HG02798 (cell line): ENCODE data around the gene DLX4.

Experiments
- ATAC-seq: cut with Tn5 transposase; IDR thresholded peaks from one replicate; pipeline ENCODE4 v1.9.1; 2021; ENCODE audit warnings: mild to moderate bottlenecking; ENCODE audit not compliant: unreplicated experiment, poor library complexity

Gene DLX4, protein sequence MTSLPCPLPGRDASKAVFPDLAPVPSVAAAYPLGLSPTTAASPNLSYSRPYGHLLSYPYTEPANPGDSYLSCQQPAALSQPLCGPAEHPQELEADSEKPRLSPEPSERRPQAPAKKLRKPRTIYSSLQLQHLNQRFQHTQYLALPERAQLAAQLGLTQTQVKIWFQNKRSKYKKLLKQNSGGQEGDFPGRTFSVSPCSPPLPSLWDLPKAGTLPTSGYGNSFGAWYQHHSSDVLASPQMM

DNA sequence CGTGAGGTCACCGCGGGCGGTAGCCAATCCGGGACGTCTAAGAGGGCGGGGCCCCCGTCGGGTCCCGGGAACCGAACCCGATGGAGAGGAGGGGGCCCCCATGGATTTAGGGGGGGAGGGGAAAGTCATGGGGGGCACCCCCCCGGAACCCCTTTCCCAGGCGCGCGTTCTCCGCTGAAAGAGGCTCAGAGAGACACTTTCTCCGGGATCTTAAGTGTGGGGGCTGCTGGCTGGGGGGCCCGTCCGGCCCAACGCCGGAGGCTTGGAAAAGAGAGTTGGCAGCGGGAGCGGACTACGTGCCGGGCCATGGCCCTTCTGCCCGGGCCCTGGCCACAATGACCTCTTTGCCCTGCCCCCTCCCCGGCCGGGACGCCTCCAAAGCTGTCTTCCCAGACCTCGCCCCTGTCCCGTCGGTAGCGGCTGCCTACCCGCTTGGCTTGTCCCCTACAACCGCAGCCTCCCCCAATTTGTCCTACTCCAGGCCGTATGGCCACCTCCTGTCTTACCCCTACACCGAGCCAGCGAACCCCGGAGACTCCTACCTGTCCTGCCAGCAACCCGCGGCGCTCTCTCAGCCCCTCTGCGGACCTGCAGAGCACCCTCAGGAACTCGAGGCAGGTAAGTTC lies at the start of gene DLX4:
TSS of gene DLX4 (plus strand) at position 57 of the 626 bp plus-strand sequence. CDS start at position 336, 279 bp downstream.
- no peak for ATAC-seq

DNA sequence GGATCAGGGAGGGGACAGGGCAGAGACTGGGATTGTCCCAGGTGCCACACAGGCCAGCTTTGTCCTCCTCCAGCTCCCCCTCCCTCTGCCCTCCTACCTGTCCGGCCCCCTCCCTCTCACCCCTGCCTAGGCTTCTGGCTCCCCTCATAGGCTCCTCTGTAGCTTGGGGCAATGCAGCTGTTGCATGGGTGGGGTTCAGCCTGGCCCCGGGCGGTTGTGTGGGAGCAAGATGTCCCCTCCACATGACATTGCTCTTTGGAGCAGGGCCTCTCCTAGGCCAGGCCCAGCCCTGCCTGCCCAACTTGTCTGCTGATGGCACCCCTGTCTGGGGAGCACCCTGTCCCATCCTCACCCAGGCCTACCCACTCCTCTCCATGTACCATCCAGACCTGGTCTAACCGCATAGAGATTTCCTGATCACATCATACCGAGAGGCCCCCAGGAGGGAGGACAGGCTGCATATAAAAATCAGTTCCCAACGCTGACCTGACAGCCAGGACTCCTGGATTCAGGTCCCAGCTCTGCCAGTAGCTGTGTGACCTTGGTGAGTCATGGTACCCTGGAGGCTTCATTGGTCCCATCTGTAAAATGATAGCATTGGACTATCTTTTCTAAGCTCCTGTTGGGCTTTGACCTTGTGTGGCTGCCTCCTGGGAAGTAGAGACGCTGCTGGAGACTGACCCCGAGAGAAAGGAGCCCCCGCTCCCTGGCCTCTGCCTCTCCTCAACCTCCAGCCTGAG lies 48.8 kb upstream of the DLX4 start:
- ATAC-seq: no peak

DNA sequence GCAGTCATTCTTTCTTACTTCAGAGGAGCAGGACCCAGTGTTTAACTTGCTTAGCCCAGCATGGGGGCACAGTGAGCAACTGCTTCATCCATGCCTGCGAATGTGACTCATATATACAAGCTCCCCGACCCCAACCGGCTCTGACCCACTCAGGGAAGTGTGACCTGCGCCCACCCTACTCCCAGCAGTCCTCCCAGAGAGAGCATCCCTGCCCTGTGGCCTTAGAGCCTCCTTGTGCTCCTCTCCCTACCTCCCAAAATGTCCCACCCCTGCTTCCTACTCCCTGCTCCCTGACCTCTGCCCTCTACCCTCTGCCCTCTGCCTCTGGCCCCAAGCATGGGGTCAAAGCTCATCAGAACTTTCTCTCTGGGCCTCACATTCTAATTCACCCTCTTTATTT lies 46.9 kb upstream of the DLX4 start:
- ATAC-seq: no peak

DNA sequence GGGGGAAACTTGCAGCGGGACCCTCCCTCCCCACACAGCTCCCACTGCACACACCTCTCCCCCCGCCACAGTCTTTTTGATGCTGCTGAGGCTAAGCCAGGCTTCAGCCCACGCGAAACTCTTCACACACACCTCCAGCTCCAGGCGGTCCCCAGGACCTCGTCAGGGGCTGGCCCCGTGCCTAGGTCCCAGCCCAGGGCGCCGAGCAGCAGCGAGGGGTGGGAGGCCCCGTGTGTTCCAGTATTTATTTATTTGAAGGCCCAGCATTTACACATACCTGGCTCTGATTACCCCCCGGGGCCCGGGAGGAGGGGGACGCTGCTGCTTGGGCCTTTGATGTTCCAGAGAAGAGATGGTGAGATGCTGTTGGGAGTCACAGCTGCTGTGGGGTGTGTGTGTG lies 44.9 kb upstream of the DLX4 start:
- ATAC-seq: no peak

DNA sequence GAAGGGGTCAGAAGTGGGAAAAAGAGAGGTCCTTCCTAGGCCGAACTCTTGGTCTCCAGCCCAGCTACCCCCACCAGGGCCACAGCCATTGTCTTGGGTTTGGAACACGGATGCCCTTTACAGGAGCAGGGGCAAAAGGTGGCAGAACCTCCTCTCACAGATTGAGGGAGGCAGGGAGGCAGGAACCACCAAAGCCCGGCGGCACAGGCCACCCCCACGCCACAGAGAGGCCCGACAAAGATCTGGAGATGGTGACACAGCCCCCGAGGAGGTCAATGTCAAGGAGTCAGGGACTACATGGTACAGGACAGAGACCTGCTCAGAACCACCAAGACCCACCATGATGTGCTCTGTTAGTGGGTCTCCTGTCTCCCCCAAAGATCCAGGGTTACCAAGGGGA lies 44.4 kb upstream of the DLX4 start:
- no peak for ATAC-seq

DNA sequence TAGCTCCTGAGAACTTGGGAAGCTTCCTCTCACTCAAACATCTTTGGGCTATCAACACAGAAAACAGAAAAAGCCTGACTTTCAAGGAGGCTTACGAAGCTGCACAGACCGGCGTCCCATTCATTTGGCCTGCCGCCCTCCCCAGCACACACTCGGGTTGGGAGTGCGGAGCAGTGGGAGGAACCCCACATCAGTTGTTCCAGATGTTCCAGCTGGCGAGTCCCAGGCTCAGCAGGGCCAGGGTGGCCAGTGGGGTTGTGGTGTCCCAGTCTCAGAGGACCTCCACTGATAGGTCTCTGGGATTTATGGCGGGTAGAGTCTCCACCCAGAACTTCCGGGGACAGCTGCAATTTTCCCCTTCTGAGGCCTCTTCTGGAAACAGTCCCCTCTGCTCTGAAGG lies 43.1 kb upstream of the DLX4 start:
- ATAC-seq: no peak

DNA sequence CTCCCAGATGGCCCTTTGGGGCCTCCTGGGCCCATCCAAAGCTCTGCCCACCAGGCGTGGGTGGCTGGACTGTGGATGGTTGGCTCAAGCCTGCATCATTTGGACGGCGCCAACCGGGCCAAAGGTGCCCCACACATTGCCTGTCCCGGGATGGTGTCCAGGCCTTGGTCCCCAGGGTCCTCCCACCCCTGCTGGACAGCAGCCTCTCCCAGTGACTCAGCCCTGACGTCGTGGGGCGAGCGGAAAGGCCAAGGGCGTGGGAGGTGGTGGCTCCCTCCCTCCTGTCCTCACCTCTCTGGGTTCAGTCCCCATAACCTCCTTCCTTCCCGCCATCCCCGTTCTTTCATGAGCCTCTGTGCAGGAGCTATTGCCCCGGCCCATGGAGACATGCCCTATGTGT lies 42.1 kb upstream of the DLX4 start:
- ATAC-seq: no peak

DNA sequence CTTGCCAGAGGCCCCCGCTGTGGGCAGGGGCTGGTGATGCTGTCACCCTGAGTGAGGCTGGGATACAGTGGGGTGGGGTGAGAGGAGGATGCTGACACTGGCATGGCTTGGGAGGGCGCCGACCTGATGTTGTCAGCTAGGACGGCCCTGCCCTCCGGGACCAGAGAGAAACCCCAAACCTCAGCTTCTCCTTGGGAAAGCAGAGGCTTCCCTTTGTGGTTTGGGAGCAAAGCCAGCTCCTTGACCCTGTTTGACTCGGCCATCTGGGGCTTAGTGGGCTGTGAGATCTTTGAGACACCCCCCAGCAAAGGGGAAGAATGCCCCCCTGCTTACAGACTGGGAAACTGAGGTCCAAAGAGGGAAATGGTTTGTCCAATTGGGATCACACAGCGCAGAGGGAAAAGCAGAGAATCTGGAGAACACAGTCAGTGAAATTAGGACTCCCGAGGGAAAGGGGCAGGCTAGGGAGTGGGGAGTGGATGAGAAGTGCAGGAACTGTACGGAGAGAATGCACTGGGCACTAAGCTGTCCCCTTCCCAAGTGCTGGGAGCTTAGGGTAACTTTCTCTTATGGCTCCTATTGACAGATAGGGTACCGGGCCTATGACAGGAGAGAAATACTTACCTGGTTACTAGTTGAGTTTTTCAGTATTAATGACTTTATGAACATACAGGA lies 40.7 kb upstream of the DLX4 start:
- no peak for ATAC-seq

DNA sequence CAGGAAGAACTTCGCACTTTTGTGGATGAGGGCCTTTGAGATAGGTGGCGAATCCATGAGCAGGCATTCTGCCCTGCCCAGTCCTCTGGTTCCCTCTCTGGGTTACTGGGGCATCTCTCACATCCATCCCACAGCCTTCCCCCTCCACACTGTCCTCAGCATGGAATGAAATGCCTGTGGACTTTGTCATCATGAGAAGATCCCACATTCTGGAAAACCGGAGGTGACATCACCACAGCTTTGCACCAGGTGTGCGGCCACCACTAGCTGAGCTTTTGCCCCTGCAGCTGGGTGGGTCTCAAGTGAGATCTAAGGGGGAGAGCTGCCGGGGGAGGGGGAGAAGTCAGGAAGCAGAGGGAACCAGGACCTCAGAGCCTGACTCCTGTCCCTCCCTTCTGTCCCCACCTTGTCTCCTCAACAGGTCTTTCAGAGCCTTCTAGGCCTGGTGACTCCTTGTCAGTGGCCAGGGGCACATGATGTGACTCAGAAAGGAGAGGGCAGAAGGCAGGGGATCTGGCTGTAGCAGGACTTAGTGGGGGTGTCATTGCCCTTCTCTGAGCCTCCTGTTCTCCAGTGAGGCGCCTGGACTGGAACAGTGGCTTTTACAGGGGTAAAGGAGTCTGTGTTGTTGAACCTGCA lies 40.0 kb upstream of the DLX4 start:
- ATAC-seq: no peak

DNA sequence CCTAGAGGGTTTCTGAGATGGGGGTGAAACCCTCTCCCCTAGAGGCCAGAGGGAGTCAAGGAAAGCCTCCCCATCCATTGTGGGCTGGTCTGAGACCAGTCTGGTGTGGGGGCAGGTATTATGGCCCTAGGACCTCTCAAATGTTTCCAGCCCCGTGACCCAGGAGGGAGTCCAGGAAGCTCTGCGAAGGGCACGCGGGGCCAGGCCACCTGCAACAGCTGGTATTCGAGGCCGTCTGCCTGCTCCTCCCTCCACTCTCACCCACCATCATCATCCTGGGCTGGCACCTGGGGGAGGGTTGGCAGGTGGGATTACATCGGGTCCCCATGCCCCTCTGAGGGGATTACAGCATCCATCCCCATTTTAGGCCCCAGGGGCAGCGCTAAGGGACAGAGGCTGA lies 38.1 kb upstream of the DLX4 start:
- ATAC-seq: no peak

DNA sequence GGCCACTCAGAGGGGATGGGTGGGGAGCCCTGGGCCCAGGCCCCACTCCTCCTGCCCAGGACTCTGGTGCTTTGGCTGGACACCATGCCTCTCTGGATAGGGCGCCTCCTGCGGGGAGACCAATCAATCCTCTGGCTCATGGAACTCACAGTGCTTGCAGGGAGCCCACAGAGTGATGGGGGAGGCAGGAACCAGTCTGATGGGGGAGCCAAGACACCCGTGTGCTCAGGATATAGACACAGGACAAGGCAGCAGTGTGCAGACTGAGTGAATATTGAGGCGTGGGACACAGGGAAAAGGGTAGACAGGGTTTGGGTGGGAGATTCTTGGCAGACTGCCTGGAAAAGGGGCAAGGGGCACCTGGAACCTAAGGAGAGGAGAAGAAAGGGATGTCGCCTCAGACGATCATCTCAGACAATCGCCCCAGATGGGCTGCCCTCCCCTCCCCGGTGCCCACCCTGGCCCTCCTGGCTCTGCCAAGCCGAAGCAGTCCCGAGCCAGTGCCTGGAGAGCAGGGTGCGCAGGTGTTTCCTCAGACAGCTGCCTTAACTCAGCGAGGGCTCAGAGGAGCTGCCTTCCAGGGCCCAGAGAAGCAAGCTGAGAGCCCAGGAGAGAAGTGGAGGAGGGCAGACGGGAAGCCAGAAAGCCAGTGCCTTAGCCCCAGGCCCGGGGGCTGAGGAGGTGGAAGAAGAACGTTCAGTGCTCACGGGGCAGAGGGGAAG lies 37.4 kb upstream of the DLX4 start:
- ATAC-seq: no peak

DNA sequence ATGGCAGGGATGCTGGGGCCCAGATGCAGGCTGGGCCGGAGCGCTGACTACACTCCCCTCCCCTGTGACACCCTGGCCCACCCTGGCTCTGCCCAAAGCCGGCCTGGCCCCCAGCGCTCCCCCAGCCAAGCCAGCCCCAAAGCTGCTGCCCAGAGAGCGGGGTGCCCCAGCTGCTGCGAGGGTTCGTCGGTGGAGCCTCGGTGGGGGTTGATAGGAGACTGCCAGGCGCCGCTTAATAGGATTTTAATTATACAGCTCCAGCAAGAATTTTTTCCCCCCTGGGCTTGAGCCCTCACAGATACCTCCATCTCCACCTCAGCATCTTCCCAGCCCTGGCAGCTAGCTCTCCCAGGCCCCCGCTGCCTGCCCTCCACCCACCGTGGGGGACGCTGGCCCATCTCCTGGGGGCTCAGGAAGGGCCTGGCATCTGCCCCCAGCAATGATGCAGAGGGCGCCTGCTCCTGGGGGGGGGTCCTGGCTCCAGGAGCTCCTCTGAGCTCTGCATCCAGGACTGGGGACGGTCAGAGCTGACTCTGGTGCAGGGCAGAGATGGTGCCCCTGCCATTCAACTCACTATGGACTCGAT lies 36.8 kb upstream of the DLX4 start:
- ATAC-seq: no peak

DNA sequence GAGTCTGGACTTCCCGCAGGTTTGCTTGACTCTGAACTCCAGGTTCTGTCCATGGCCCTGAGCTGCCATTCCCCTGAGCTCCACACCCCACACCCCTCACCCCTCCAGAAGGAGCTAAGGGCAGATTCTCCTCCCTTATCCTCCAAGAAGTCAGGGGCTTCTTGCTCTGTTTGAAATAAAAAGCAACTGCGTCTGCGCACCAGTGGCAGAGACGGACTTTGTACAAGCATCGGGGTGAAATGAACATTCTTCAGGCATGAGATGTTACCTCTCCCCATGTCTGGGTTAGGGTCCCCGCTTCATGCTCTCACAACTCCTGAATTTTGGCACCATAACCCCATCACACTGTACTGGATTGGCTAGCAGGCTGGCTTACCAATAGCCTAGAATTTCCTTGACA lies 36.1 kb upstream of the DLX4 start:
- ATAC-seq: no peak

DNA sequence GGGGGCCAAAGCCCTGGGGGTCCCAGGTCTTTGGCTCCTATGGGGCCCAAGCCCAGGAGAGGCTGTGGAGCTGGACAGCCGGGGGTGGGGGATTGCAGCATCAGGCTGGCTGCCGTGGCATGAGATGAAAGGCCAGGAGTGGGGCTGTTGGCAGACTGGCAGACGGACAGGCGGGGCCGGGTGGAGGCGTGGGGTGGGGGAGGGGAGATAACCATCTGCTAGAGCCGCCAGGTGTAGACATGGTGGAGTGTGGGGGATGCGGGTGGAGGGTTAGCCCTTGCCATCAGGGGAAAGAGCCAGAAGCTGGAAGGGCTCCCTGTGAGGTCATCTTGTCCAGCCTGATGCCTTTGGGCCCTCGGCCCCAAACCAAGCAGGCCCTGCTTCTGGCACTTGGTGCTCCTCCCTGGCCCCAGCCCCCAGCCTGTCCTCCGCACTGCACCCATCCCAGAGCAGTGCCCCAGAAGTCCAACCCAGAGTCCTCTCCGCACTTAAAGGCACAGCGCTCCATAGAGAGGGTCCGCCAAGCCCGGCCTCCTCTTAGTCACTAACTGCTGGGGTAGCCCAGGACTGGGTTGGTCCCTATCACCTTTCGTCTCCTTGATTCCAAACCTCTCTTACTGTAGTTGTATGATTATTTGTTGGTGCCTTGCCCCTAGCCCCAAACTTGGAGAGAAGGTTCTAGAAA lies 33.3 kb upstream of the DLX4 start:
- no peak for ATAC-seq

DNA sequence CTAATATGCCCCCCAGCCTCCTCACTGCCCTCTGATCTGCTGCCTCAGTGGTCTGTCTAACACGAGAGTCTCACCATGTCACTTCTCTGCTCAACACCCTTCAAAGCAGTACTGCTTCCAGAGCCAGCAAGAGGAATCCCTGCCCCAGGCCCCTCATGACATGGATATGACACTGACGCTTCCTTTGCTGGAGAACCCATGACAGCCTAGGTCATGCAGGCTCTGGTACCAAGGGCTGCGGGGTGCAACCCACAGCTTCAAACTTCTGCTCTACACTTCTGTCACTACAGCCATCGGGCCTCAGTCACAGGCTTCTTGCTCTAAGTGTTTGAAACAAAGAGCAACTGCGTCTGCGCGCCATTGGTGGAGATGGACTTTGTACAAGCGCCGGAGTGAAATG lies 32.6 kb upstream of the DLX4 start:
- no peak for ATAC-seq

DNA sequence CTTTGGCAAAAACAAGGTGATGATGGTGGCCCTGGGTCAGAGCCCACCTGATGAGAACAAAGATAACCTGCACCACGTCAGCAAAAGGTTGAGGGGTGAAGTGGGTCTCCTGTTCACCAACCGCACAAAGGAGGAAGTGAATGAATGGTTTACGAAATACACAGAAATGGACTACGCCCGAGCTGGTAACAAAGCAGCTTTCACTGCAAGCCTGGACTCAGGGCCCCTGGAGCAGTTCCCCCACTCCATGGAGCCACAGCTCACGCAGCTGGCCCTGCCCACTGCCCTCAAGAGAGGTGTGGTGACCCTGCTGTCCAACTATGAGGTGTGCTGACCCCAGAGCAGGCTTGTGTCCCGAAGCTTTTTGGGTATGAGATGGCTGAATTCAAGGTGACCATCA lies 29.7 kb upstream of the DLX4 start:
- no peak for ATAC-seq

DNA sequence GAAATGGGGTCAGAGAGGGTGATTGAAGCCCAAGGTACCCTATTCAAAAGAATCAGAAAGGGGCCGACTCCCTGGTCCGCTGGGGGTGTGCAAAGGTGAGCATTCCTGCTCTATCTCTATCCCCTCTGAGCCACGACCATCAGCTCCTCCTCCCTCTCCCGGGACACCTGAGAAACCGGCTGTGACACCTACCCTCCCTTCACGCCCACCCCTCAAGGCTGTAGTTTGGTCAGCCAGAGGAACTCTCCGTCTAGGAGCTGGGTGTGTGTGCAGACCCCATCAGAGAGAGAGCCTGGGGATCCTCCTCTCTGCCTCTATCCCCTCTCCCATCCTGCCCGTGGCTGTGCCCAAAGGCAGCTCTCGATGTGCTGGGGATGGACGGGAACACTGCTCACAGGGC lies 27.6 kb upstream of the DLX4 start:
- ATAC-seq: no peak

DNA sequence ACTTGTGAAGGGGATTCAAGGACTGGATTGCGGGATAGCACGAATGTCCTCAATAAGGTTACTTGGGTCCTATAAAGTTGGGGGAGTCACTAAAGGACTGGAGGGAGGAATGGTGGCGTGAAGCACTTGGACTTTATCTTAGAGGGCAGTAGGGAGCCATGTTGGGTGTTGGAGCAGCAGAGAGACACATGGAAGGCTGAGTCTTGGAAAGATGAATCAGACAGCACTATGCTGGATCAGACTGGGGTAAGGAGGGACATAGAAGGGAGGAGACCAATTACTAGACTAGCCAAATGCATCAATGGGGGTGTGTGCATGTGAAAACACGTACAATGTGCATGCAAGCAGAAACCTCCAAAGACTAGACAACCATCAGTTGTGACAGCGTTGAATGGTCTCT lies 26.0 kb upstream of the DLX4 start:
- ATAC-seq: no peak

DNA sequence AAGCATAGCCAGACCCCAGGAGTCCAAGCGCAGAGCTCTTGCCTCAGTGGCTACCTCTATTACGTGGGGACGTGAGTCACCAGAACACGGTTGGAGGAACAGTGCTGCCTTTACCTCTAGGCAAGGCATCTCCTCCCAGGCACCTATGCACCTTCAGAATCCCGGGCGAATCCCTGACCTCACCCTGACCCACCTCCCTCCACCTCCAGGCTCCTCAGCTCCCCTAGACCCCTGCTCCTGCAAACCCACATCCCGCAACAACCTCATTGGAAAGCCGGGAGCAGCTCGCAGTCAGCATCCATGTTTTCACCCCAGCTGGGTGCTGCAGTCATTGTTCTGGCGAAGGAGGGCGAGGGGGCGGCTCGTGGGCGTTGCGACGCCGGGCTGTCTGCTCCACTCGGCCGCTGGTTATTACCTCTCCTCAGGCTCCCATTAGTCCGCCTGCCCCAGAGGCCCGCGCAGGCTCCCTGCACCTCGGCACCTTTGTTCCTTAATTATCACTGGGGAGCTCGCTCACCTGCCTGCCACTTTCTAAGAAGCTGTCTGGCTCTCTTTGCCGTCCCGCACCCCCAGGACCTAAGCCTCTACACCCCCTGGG lies 24.6 kb upstream of the DLX4 start:
- no peak for ATAC-seq
